ENCODE data around the gene LAMA2. TPM values are rescaled to one million over a fixed set of nuclear protein-coding genes. Genes with fewer than 3 reads are reported as not detected.

Gene LAMA2
- polyA plus RNA-seq, 1 donor from 2014 or later: 2.5 TPM

DNA sequence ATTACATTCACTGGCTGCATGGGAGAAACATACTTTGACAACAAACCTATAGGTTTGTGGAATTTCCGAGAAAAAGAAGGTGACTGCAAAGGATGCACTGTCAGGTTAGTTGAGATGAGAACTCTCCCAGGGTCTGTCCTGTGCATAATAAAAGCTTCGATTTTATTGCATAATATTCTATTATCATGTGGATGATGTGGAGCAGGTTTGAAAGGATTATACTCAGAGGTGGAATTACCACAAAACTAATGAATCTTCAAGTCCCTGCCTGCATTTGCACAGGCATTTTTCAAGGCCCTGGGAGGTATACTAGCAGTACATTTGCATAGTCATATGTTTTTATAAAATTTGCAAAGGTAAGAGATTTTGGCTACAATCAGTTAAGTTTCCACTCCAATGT, 577.3 kb downstream of the LAMA2 start:
- Histone ChIP-seq H3K36me3 (ENCODE audit: insufficient read depth, low read length) (no peaks in the 10 kb centered on the region), H3K27me3 (ENCODE audit: insufficient read depth, low read depth, low read length) (no peaks in the 10 kb centered on the region), H3K9me2 (ENCODE audit: insufficient read depth, low read length) (no peaks in the 10 kb centered on the region), H3F3A (ENCODE audit: insufficient read depth, low read length, poor library complexity, severe bottlenecking) (no peaks in the 10 kb centered on the region), H3K27ac (ENCODE audit: low read length) (no peak overlapping the region), H3K4me3 (ENCODE audit: low read length) (no peak overlapping the region), H3K9ac (ENCODE audit: low read length) (no peak overlapping the region), H3K4me2 (ENCODE audit: low read length) (no peak overlapping the region), H4K20me1 (ENCODE audit: insufficient read depth) (no peaks in the 10 kb centered on the region), H3K9me3 (ENCODE audit: low read length) (no peaks in the 10 kb centered on the region), H2AFZ (ENCODE audit: low read depth, low read length) (no peak overlapping the region), H3K79me2 (replicated peaks; ENCODE audit: insufficient read depth, low read length) (no peaks in the 10 kb centered on the region)
- TF ChIP-seq SMC3 (conservative IDR thresholded peaks at IDR 0.05; ENCODE audit: poor library complexity) (no peak), POLR2AphosphoS5 (IDR thresholded peaks at IDR 0.05) (no peak), RAD21 (conservative IDR thresholded peaks at IDR 0.05) (no peak), EZH2 (IDR thresholded peaks at IDR 0.05; ENCODE audit: borderline replicate concordance, insufficient read depth, low read length, poor library complexity, severe bottlenecking) (no peak), TAF1 (IDR thresholded peaks at IDR 0.05; ENCODE audit: low read depth) (no peak), EP300 (conservative IDR thresholded peaks at IDR 0.05; ENCODE audit: poor library complexity, severe bottlenecking) (no peak), MXI1 (conservative IDR thresholded peaks at IDR 0.05; ENCODE audit: poor library complexity, severe bottlenecking) (no peak)
- TF ChIP-seq, protein P1, sequence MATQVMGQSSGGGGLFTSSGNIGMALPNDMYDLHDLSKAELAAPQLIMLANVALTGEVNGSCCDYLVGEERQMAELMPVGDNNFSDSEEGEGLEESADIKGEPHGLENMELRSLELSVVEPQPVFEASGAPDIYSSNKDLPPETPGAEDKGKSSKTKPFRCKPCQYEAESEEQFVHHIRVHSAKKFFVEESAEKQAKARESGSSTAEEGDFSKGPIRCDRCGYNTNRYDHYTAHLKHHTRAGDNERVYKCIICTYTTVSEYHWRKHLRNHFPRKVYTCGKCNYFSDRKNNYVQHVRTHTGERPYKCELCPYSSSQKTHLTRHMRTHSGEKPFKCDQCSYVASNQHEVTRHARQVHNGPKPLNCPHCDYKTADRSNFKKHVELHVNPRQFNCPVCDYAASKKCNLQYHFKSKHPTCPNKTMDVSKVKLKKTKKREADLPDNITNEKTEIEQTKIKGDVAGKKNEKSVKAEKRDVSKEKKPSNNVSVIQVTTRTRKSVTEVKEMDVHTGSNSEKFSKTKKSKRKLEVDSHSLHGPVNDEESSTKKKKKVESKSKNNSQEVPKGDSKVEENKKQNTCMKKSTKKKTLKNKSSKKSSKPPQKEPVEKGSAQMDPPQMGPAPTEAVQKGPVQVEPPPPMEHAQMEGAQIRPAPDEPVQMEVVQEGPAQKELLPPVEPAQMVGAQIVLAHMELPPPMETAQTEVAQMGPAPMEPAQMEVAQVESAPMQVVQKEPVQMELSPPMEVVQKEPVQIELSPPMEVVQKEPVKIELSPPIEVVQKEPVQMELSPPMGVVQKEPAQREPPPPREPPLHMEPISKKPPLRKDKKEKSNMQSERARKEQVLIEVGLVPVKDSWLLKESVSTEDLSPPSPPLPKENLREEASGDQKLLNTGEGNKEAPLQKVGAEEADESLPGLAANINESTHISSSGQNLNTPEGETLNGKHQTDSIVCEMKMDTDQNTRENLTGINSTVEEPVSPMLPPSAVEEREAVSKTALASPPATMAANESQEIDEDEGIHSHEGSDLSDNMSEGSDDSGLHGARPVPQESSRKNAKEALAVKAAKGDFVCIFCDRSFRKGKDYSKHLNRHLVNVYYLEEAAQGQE (IDR thresholded peaks at IDR 0.05; ENCODE audit: borderline replicate concordance): no peak
- TF ChIP-seq, protein P2, sequence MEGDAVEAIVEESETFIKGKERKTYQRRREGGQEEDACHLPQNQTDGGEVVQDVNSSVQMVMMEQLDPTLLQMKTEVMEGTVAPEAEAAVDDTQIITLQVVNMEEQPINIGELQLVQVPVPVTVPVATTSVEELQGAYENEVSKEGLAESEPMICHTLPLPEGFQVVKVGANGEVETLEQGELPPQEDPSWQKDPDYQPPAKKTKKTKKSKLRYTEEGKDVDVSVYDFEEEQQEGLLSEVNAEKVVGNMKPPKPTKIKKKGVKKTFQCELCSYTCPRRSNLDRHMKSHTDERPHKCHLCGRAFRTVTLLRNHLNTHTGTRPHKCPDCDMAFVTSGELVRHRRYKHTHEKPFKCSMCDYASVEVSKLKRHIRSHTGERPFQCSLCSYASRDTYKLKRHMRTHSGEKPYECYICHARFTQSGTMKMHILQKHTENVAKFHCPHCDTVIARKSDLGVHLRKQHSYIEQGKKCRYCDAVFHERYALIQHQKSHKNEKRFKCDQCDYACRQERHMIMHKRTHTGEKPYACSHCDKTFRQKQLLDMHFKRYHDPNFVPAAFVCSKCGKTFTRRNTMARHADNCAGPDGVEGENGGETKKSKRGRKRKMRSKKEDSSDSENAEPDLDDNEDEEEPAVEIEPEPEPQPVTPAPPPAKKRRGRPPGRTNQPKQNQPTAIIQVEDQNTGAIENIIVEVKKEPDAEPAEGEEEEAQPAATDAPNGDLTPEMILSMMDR (IDR thresholded peaks at IDR 0.05; ENCODE audit: poor library complexity, severe bottlenecking): no peak

DNA sequence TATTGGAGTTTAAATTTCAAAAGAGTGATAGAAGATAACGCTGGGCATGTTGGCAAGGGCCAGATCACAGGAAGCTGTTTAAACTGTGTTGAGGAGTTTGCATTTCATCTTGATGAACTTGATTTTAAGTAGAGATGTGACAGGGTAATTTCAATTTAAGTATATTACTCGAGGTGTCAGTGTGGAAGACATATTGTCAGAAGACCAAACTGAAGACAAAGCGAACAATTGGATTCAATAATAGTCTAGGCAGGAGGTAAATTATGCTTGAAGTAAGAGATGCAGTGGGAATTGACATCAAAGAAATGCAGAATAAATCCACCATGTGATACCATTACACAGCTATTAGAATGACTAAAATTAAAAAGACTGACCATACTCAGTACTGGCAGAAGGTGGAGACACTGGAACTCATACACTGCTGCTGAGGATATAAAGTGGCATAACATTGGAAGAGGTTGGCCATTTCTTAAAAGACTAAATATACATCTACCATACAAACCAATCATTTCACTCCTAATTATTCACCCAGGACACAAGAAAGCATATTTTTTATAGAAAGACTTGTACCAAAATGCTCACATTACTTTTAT, 586.2 kb downstream of the LAMA2 start:
- Histone ChIP-seq H3K4me3 (ENCODE audit: low read length) (no peak overlapping the region), H3K36me3 (ENCODE audit: insufficient read depth, low read length) (no peaks in the 10 kb centered on the region), H3K27ac (ENCODE audit: low read length) (no peak overlapping the region), H3F3A (ENCODE audit: insufficient read depth, low read length, poor library complexity, severe bottlenecking) (no peaks in the 10 kb centered on the region), H3K9me2 (ENCODE audit: insufficient read depth, low read length) (no peaks in the 10 kb centered on the region), H3K27me3 (ENCODE audit: insufficient read depth, low read depth, low read length) (no peaks in the 10 kb centered on the region), H3K4me2 (ENCODE audit: low read length) (no peak overlapping the region), H2AFZ (ENCODE audit: low read depth, low read length) (no peak overlapping the region), H3K9me3 (ENCODE audit: low read length) (no peaks in the 10 kb centered on the region), H3K79me2 (replicated peaks; ENCODE audit: insufficient read depth, low read length) (no peaks in the 10 kb centered on the region), H3K9ac (ENCODE audit: low read length) (no peak overlapping the region), H4K20me1 (ENCODE audit: insufficient read depth) (no peaks in the 10 kb centered on the region)
- TF ChIP-seq EP300 (conservative IDR thresholded peaks at IDR 0.05; ENCODE audit: poor library complexity, severe bottlenecking): peak; percentile 80
- no peak for TF ChIP-seq EZH2 (IDR thresholded peaks at IDR 0.05; ENCODE audit: borderline replicate concordance, insufficient read depth, low read length, poor library complexity, severe bottlenecking)
- TF ChIP-seq POLR2AphosphoS5 (IDR thresholded peaks at IDR 0.05): peak; percentile 76
- TF ChIP-seq, protein P2 (IDR thresholded peaks at IDR 0.05; ENCODE audit: poor library complexity, severe bottlenecking): no peak
